GM18861 (cell line): ENCODE data around the gene CLEC4D.
A peak's percentile ranks its signal among the peaks of the same experiment; 100 is the strongest.
"Not testable (repeated sequence)": the region's sequence is repeated elsewhere in the genome, so short reads cannot be mapped to it uniquely, and the experiment has no call there.

ENCODE experiments used
- ATAC-seq: cut with Tn5 transposase; IDR thresholded peaks from one replicate; pipeline ENCODE4 v1.9.1; 2021; ENCODE audit not compliant: unreplicated experiment

Gene CLEC4D

GRCh38 chr12:8513256-8513655 is at the start of gene CLEC4D:
TSS of gene CLEC4D (plus strand) at chr12:8513503. CDS start at chr12:8513733, 230 bp downstream.
- no peak for ATAC-seq

- no peak for ATAC-seq
Observed at GRCh38 chr12:8465301-8465996, 47.9 kb upstream of the CLEC4D start.

- no peak for ATAC-seq
Observed at GRCh38 chr12:8466241-8466640, 47.1 kb upstream of the CLEC4D start.

GRCh38 chr12:8471090-8471489 is 42.2 kb upstream of the CLEC4D start:
- no peak for ATAC-seq

- no peak for ATAC-seq
Observed at GRCh38 chr12:8475508-8476203, 37.6 kb upstream of the CLEC4D start.

- no peak for ATAC-seq
Observed at GRCh38 chr12:8482571-8483061, 30.7 kb upstream of the CLEC4D start.

- no peak for ATAC-seq
Observed at GRCh38 chr12:8483079-8483478, 30.2 kb upstream of the CLEC4D start.

- ATAC-seq = no peak
Observed at GRCh38 chr12:8491646-8492530, 21.4 kb upstream of the CLEC4D start.

GRCh38 chr12:8493084-8493483 is 20.2 kb upstream of the CLEC4D start:
- ATAC-seq = peak; percentile 94

GRCh38 chr12:8495671-8496070 is 17.6 kb upstream of the CLEC4D start:
- not testable (repeated sequence) for ATAC-seq

- ATAC-seq = not testable (repeated sequence)
Observed at GRCh38 chr12:8496074-8496473, 17.2 kb upstream of the CLEC4D start.

GRCh38 chr12:8499616-8500015 is 13.7 kb upstream of the CLEC4D start:
- no peak for ATAC-seq

- no peak for ATAC-seq
Observed at GRCh38 chr12:8501720-8502119, 11.6 kb upstream of the CLEC4D start.

- ATAC-seq = no peak
Observed at GRCh38 chr12:8504351-8504750, 9.0 kb upstream of the CLEC4D start.

- ATAC-seq = no peak
Observed at GRCh38 chr12:8507596-8507995, 5.7 kb upstream of the CLEC4D start.

- ATAC-seq = no peak
Observed at GRCh38 chr12:8508223-8508622, 5.1 kb upstream of the CLEC4D start.

- ATAC-seq = peak; percentile 61
Observed at GRCh38 chr12:8508910-8509841, 4.1 kb upstream of the CLEC4D start.

- no peak for ATAC-seq
Observed at GRCh38 chr12:8517971-8518370, 4.7 kb downstream of the CLEC4D start.

- no peak for ATAC-seq
Observed at GRCh38 chr12:8519171-8519570, 5.9 kb downstream of the CLEC4D start.
